SK-N-SH treated with all-trans-retinoic acid at 6 μM for 48 hours (cell line): ENCODE measurements around the gene GAREM1.
"Not testable (repeated sequence)": the region's sequence is repeated elsewhere in the genome, so short reads cannot be mapped to it uniquely, and the experiment has no call there.

Experiments used
- ATAC-seq: fragments of 200-7000 bp; cut with Tn5 transposase; 3 replicates; pipeline ENCODE4 v1.9.1; 2020; ENCODE audit warnings: mild to moderate bottlenecking, moderate library complexity
- ARNTL ChIP-seq: fragments of 450-650 bp; formaldehyde crosslinking; IDR thresholded peaks from 2 replicates; pipeline ENCODE4 v1.5.0; 2020; ENCODE audit warnings: low read depth, mild to moderate bottlenecking, moderate library complexity, borderline replicate concordance
- BACH2 ChIP-seq: fragments of 250-450 bp; sonication (Bioruptor Pico); IDR thresholded peaks from 2 replicates; pipeline ENCODE4 v1.9.0; 2021; ENCODE audit warnings: mild to moderate bottlenecking, borderline replicate concordance
- CSDC2 ChIP-seq: fragments of 250-450 bp; sonication (Bioruptor Pico); IDR thresholded peaks from 2 replicates; pipeline ENCODE4 v1.5.0; 2020; ENCODE audit warnings: mild to moderate bottlenecking, moderate library complexity
- ESRRG ChIP-seq: fragments of 250-450 bp; sonication (Bioruptor Pico); IDR thresholded peaks from 2 replicates; pipeline ENCODE4 v1.6.1; 2021; ENCODE audit warnings: mild to moderate bottlenecking
- ISL1 ChIP-seq: fragments of 250-450 bp; sonication (Bioruptor Pico); IDR thresholded peaks from 2 replicates; pipeline ENCODE4 v2.1.2; 2022; ENCODE audit warnings: mild to moderate bottlenecking, moderate library complexity
- OSR1 ChIP-seq: fragments of 250-450 bp; sonication (Bioruptor Pico); IDR thresholded peaks from 2 replicates; pipeline ENCODE4 v1.8.0; 2022; ENCODE audit warnings: moderate library complexity, mild to moderate bottlenecking, inconsistent platforms
- PPARA ChIP-seq: fragments of 250-450 bp; sonication (Bioruptor Pico); IDR thresholded peaks from 2 replicates; pipeline ENCODE4 v1.5.0; 2020; ENCODE audit warnings: mild to moderate bottlenecking, borderline replicate concordance
- RARB ChIP-seq: fragments of 250-450 bp; sonication (Bioruptor Pico); IDR thresholded peaks from 2 replicates; pipeline ENCODE4 v1.8.0; 2021; ENCODE audit warnings: mild to moderate bottlenecking, moderate library complexity
- TCF4 ChIP-seq: fragments of 250-450 bp; sonication (Bioruptor Pico); IDR thresholded peaks from 2 replicates; pipeline ENCODE4 v1.8.0; 2021; ENCODE audit warnings: mild to moderate bottlenecking, moderate library complexity, borderline replicate concordance
- TOX ChIP-seq: fragments of 250-450 bp; sonication (Bioruptor Pico); IDR thresholded peaks from 2 replicates; pipeline ENCODE4 v1.8.0; 2021; ENCODE audit warnings: mild to moderate bottlenecking, moderate library complexity, borderline replicate concordance
- ZFP3 ChIP-seq: fragments of 250-450 bp; sonication (Bioruptor Pico); IDR thresholded peaks from 2 replicates; pipeline ENCODE4 v1.5.0; 2020; ENCODE audit warnings: mild to moderate bottlenecking, moderate library complexity
- ZFP30 ChIP-seq: fragments of 450-650 bp; formaldehyde crosslinking; IDR thresholded peaks from 2 replicates; pipeline ENCODE4 v1.5.0; 2022; ENCODE audit warnings: mild to moderate bottlenecking, moderate library complexity
- ZNF565 ChIP-seq: fragments of 450-650 bp; formaldehyde crosslinking; conservative IDR thresholded peaks from 2 replicates; pipeline ENCODE4 v1.5.0; 2020; ENCODE audit warnings: low read depth, mild to moderate bottlenecking, moderate library complexity
- ZNF70 ChIP-seq: fragments of 450-650 bp; formaldehyde crosslinking; IDR thresholded peaks from 2 replicates; pipeline ENCODE4 v1.5.0; 2020; ENCODE audit warnings: mild to moderate bottlenecking, moderate library complexity
- ZNF8 ChIP-seq: fragments of 450-650 bp; formaldehyde crosslinking; IDR thresholded peaks from 2 replicates; pipeline ENCODE4 v1.5.0; 2020; ENCODE audit warnings: mild to moderate bottlenecking, moderate library complexity
- TF ChIP-seq, protein P1 (sequence below): fragments of 250-450 bp; sonication (Bioruptor Pico); IDR thresholded peaks from 2 replicates; pipeline ENCODE4 v1.5.0; 2020; ENCODE audit warnings: mild to moderate bottlenecking, moderate library complexity
- TF ChIP-seq, protein P2 (sequence below): fragments of 250-450 bp; sonication (Bioruptor Pico); IDR thresholded peaks from 2 replicates; pipeline ENCODE4 v1.5.1; 2020; ENCODE audit warnings: low read depth, mild to moderate bottlenecking, moderate library complexity
- TF ChIP-seq, protein P3 (sequence below): fragments of 250-450 bp; sonication (Bioruptor Pico); IDR thresholded peaks from 2 replicates; pipeline ENCODE4 v1.8.0; 2020; ENCODE audit warnings: mild to moderate bottlenecking, moderate library complexity, borderline replicate concordance
- TF ChIP-seq, protein P4 (sequence below): fragments of 250-450 bp; sonication (Bioruptor Pico); IDR thresholded peaks from 2 replicates; pipeline ENCODE4 v1.8.0; 2021; ENCODE audit warnings: low read depth, mild to moderate bottlenecking, moderate library complexity, borderline replicate concordance

Gene GAREM1

DNA sequence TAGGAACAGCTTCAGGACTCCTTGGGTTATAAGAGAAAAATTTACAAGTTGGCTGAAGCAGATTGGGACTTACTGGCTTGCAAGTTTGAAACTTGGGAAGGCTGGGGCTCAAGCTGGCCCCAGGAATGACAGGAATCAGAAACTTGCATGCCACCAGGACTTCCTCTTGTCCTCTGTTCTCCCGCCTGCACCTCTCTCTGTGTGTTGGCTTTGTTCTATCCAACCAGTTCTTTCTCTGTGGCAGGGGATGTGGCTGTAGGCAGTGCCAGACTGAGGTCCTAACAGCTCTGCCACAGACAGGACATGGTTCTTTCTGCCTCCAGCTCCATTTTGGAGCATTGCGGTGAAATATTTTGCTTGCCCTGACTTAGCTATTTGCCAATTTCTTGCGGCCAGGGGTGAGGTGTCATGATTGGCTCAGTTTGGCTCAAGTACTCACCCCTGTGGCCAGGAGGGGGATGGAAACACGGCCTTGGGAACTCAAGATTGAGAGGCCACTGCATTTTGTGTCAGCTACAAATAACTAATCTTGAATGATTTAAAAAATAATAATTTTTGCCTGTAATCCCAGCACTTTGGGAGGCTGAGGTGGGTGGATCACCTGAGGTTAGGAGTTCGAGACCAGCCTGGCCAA is 231.9 kb downstream of the GAREM1 start:
- no peak for ATAC-seq
- TF ChIP-seq RARB (CRISPR knock-in tag) (no peak), BACH2 (CRISPR knock-in tag) (no peak), PPARA (CRISPR knock-in tag) (no peak), ZFP3 (CRISPR knock-in tag) (no peak), ZNF565 (CRISPR knock-in tag) (no peak), ARNTL (CRISPR knock-in tag) (no peak), ESRRG (CRISPR knock-in tag) (no peak), TOX (CRISPR knock-in tag) (no peak), ISL1 (no peak), CSDC2 (CRISPR knock-in tag) (no peak), ZFP30 (CRISPR knock-in tag) (no peak), ZNF70 (CRISPR knock-in tag) (no peak), ZNF8 (CRISPR knock-in tag) (no peak), TCF4 (CRISPR knock-in tag) (no peak)
- TF ChIP-seq, protein P1, sequence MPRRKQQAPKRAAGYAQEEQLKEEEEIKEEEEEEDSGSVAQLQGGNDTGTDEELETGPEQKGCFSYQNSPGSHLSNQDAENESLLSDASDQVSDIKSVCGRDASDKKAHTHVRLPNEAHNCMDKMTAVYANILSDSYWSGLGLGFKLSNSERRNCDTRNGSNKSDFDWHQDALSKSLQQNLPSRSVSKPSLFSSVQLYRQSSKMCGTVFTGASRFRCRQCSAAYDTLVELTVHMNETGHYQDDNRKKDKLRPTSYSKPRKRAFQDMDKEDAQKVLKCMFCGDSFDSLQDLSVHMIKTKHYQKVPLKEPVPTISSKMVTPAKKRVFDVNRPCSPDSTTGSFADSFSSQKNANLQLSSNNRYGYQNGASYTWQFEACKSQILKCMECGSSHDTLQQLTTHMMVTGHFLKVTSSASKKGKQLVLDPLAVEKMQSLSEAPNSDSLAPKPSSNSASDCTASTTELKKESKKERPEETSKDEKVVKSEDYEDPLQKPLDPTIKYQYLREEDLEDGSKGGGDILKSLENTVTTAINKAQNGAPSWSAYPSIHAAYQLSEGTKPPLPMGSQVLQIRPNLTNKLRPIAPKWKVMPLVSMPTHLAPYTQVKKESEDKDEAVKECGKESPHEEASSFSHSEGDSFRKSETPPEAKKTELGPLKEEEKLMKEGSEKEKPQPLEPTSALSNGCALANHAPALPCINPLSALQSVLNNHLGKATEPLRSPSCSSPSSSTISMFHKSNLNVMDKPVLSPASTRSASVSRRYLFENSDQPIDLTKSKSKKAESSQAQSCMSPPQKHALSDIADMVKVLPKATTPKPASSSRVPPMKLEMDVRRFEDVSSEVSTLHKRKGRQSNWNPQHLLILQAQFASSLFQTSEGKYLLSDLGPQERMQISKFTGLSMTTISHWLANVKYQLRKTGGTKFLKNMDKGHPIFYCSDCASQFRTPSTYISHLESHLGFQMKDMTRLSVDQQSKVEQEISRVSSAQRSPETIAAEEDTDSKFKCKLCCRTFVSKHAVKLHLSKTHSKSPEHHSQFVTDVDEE (CRISPR knock-in tag): no peak
- TF ChIP-seq, protein P2, sequence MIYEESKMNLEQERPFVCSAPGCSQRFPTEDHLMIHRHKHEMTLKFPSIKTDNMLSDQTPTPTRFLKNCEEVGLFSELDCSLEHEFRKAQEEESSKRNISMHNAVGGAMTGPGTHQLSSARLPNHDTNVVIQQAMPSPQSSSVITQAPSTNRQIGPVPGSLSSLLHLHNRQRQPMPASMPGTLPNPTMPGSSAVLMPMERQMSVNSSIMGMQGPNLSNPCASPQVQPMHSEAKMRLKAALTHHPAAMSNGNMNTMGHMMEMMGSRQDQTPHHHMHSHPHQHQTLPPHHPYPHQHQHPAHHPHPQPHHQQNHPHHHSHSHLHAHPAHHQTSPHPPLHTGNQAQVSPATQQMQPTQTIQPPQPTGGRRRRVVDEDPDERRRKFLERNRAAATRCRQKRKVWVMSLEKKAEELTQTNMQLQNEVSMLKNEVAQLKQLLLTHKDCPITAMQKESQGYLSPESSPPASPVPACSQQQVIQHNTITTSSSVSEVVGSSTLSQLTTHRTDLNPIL (CRISPR knock-in tag): no peak
- TF ChIP-seq, protein P3, sequence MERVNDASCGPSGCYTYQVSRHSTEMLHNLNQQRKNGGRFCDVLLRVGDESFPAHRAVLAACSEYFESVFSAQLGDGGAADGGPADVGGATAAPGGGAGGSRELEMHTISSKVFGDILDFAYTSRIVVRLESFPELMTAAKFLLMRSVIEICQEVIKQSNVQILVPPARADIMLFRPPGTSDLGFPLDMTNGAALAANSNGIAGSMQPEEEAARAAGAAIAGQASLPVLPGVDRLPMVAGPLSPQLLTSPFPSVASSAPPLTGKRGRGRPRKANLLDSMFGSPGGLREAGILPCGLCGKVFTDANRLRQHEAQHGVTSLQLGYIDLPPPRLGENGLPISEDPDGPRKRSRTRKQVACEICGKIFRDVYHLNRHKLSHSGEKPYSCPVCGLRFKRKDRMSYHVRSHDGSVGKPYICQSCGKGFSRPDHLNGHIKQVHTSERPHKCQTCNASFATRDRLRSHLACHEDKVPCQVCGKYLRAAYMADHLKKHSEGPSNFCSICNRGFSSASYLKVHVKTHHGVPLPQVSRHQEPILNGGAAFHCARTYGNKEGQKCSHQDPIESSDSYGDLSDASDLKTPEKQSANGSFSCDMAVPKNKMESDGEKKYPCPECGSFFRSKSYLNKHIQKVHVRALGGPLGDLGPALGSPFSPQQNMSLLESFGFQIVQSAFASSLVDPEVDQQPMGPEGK (CRISPR knock-in tag): no peak
- TF ChIP-seq, protein P4, sequence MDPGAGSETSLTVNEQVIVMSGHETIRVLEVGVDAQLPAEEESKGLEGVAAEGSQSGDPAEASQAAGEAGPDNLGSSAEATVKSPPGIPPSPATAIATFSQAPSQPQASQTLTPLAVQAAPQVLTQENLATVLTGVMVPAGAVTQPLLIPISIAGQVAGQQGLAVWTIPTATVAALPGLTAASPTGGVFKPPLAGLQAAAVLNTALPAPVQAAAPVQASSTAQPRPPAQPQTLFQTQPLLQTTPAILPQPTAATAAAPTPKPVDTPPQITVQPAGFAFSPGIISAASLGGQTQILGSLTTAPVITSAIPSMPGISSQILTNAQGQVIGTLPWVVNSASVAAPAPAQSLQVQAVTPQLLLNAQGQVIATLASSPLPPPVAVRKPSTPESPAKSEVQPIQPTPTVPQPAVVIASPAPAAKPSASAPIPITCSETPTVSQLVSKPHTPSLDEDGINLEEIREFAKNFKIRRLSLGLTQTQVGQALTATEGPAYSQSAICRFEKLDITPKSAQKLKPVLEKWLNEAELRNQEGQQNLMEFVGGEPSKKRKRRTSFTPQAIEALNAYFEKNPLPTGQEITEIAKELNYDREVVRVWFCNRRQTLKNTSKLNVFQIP: no peak

DNA sequence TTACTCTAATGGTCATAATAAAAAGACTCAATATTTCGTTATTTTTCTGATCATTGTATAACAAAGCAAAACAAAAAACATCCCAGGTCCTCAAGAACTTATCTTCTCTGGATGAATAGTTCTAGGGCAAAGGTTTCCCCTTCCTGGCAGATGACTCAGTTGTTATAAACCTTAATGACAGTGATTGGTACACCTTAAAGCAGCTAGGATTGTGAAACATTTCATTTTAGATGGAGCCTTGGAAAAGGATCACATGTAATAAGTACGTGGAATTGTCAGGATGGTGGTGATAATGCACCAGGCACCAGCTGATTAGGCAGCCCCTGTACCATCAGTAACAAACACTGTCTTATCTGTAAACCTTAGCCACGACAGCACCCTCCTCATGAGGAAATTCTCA is 233.6 kb downstream of the GAREM1 start:
- no peak for ATAC-seq

DNA sequence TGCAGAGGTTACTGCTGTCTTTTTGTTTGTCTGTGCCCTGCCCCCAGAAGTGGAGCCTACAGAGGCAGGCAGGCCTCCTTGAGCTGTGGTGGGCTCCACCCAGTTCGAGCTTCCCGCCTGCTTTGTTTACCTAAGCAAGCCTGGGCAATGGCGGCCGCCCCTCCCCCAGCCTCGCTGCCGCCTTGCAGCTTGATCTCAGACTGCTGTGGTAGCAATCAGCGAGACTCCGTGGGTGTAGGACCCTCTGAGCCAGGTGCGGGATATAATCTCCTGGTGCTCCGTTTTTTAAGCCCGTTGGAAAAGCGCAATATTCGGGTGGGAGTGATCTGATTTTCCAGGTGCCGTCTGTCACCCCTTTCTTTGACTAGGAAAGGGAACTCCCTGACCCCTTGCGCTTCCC is 237.3 kb downstream of the GAREM1 start:
- ATAC-seq: not testable (repeated sequence)

More for the DNA sequence above, 233.6 kb downstream of the GAREM1 start:
- TF ChIP-seq, protein P4: no peak
- TF ChIP-seq CSDC2 (CRISPR knock-in tag) (no peak), TCF4 (CRISPR knock-in tag) (no peak), OSR1 (CRISPR knock-in tag) (no peak), TOX (CRISPR knock-in tag) (no peak), ZNF565 (CRISPR knock-in tag) (no peak)
